IMR-90 (cell line): ENCODE measurements around the gene ARPC5. TPM values are rescaled to one million over a fixed set of nuclear protein-coding genes. Genes with fewer than 3 reads are reported as not detected.

Source experiments
- ATAC-seq: fragments of 200-7000 bp; cut with Tn5 transposase; 2 replicates; pipeline ENCODE4 v1.9.1; 2020; ENCODE audit warnings: low read depth, mild to moderate bottlenecking, moderate library complexity
- BruUV-seq: library from RNA; stranded (reverse); fragments of 400-500 nt; replicated peaks from 2 replicates; lab custom pipeline; 2021; lab: Mats Ljungman, UMichigan
- CTCF ChIA-PET: fragments of 300-600 bp; formaldehyde crosslinking; extraction: SDS; loops from one replicate; lab custom pipeline; 2021; ENCODE audit warnings: antibody characterized with exemption; lab: Yijun Ruan, JAX
- POLR2A ChIA-PET: fragments of 300-600 bp; sonication (Branson Sonifier 250); formaldehyde crosslinking; loops from one replicate; lab custom pipeline; 2022; ENCODE audit warnings: antibody characterized with exemption; ENCODE audit not compliant: unreplicated experiment; lab: Charles Lee
- DNase-seq: peaks from one replicate; pipeline ENCODE4 v3.0.0; 2013
- H2AFZ ChIP-seq: replicated peaks from 2 replicates; pipeline ENCODE3; 2013; ENCODE audit warnings: low read length, mild to moderate bottlenecking; ENCODE audit not compliant: poor library complexity
- H2AK5ac ChIP-seq: 2 replicates; pipeline ENCODE4 v1.6.1; 2013; ENCODE audit warnings: low read depth, low read length, inconsistent platforms
- H2AK9ac ChIP-seq: replicated peaks from 2 replicates; pipeline ENCODE3; 2013; ENCODE audit warnings: mild to moderate bottlenecking, low read depth, low read length, moderate library complexity; ENCODE audit not compliant: poor library complexity
- H2BK120ac ChIP-seq: 2 replicates; pipeline ENCODE4 v1.6.1; 2013; ENCODE audit warnings: low read depth, low read length, inconsistent platforms
- H2BK15ac ChIP-seq: 3 replicates; pipeline ENCODE4 v1.6.1; 2013; ENCODE audit warnings: low read depth, low read length, inconsistent platforms
- H2BK20ac ChIP-seq: 2 replicates; pipeline ENCODE4 v1.6.1; 2013; ENCODE audit warnings: low read depth, mild to moderate bottlenecking, inconsistent platforms, low read length, moderate library complexity
- H2BK5ac ChIP-seq: 2 replicates; pipeline ENCODE4 v1.6.1; 2013; ENCODE audit warnings: mild to moderate bottlenecking, low read depth, low read length, inconsistent platforms; ENCODE audit not compliant: poor library complexity, severe bottlenecking
- H3K14ac ChIP-seq: replicated peaks from 2 replicates; pipeline ENCODE4 v1.6.1; 2013; ENCODE audit warnings: low read depth, low read length, inconsistent platforms
- H3K18ac ChIP-seq: 2 replicates; pipeline ENCODE4 v1.6.1; 2013; ENCODE audit warnings: low read depth, low read length, control low read depth
- H3K23ac ChIP-seq: 2 replicates; pipeline ENCODE4 v1.6.1; 2013; ENCODE audit warnings: low read depth, low read length, inconsistent platforms
- H3K27ac ChIP-seq: 2 replicates; pipeline ENCODE4 v1.5.1; 2013; ENCODE audit warnings: mild to moderate bottlenecking, control low read depth, low read length; ENCODE audit not compliant: insufficient read depth
- H3K27me3 ChIP-seq: 2 replicates; pipeline ENCODE4 v1.6.1; 2013; ENCODE audit warnings: low read length; ENCODE audit not compliant: control insufficient read depth, insufficient read depth
- H3K36me3 ChIP-seq: 2 replicates; pipeline ENCODE4 v1.6.1; 2013; ENCODE audit warnings: low read length, mixed read lengths; ENCODE audit not compliant: control insufficient read depth, insufficient read depth
- H3K4ac ChIP-seq: 2 replicates; pipeline ENCODE4 v1.6.1; 2013; ENCODE audit warnings: low read depth, low read length, inconsistent platforms
- H3K4me1 ChIP-seq: 2 replicates; pipeline ENCODE4 v1.6.1; 2013; ENCODE audit warnings: low read length, mixed read lengths; ENCODE audit not compliant: control insufficient read depth, insufficient read depth
- H3K4me2 ChIP-seq: 2 replicates; pipeline ENCODE4 v1.6.1; 2013; ENCODE audit warnings: low read depth, mild to moderate bottlenecking, control low read depth, low read length, moderate library complexity
- H3K4me3 ChIP-seq: 2 replicates; pipeline ENCODE4 v1.5.1; 2013; ENCODE audit warnings: low read depth, mild to moderate bottlenecking, control low read depth, low read length, moderate library complexity; ENCODE audit not compliant: insufficient read depth
- H3K56ac ChIP-seq: 2 replicates; pipeline ENCODE4 v1.6.1; 2013; ENCODE audit warnings: low read length, inconsistent platforms; ENCODE audit not compliant: insufficient read depth; ENCODE audit errors: extremely low read depth
- H3K79me1 ChIP-seq, 2 experiments: 2 replicates each; pipeline ENCODE4 v1.6.1; 2013; ENCODE audit warnings: low read length in 2 of 2, inconsistent platforms in 1 of 2, low read depth in 1 of 2
- H3K9ac ChIP-seq: 2 replicates; pipeline ENCODE4 v1.6.1; 2013; ENCODE audit warnings: low read depth, low read length, control low read depth
- H3K9me1 ChIP-seq: 2 replicates; pipeline ENCODE4 v1.6.1; 2013; ENCODE audit warnings: low read length, inconsistent platforms; ENCODE audit not compliant: insufficient read depth
- H3K9me3 ChIP-seq: 2 replicates; pipeline ENCODE4 v1.6.1; 2013; ENCODE audit warnings: low read length; ENCODE audit not compliant: control insufficient read depth, insufficient read depth
- H4K20me1 ChIP-seq: 2 replicates; pipeline ENCODE4 v1.6.1; 2013; ENCODE audit warnings: low read length, inconsistent platforms; ENCODE audit not compliant: insufficient read depth
- H4K5ac ChIP-seq: 2 replicates; pipeline ENCODE4 v1.6.1; 2013; ENCODE audit warnings: mild to moderate bottlenecking, low read depth, low read length, control low read depth
- H4K8ac ChIP-seq, 2 experiments: 2 replicates each; pipeline ENCODE4 v1.6.1; 2013; ENCODE audit warnings: low read depth in 2 of 2, low read length in 2 of 2, control low read depth in 1 of 2, inconsistent platforms in 1 of 2
- H4K91ac ChIP-seq: 2 replicates; pipeline ENCODE4 v1.6.1; 2013; ENCODE audit warnings: low read depth, low read length, inconsistent platforms; ENCODE audit not compliant: insufficient read depth
- BHLHE40 ChIP-seq: fragments of 150-350 bp; IDR thresholded peaks from 2 replicates; pipeline ENCODE4 v1.6.1; 2016; ENCODE audit warnings: mild to moderate bottlenecking, low read depth, low read length
- CEBPB ChIP-seq: IDR thresholded peaks from 2 replicates; pipeline ENCODE4 v1.6.1; 2012; ENCODE audit warnings: low read depth, low read length, improper control_type of control experiment
- CHD1 ChIP-seq: IDR thresholded peaks from 2 replicates; pipeline ENCODE4 v1.6.1; 2012; ENCODE audit warnings: low read depth, low read length, improper control_type of control experiment
- CTCF ChIP-seq: conservative IDR thresholded peaks from 2 replicates; pipeline ENCODE4 v1.5.1; 2012; ENCODE audit warnings: mild to moderate bottlenecking, low read depth, low read length, improper control_type of control experiment
- ELK1 ChIP-seq: fragments of 150-350 bp; IDR thresholded peaks from 2 replicates; pipeline ENCODE4 v1.6.1; 2016; ENCODE audit warnings: low read depth, mild to moderate bottlenecking, low read length, moderate library complexity, borderline replicate concordance
- FOS ChIP-seq: fragments of 150-350 bp; IDR thresholded peaks from 2 replicates; pipeline ENCODE4 v1.6.1; 2016; ENCODE audit warnings: low read depth, low read length
- MAFK ChIP-seq: IDR thresholded peaks from 2 replicates; pipeline ENCODE4 v1.6.1; 2012; ENCODE audit warnings: low read depth, low read length, improper control_type of control experiment
- MAZ ChIP-seq: IDR thresholded peaks from 2 replicates; pipeline ENCODE4 v1.6.1; 2012; ENCODE audit warnings: low read depth, mild to moderate bottlenecking, low read length, improper control_type of control experiment, moderate library complexity, borderline replicate concordance
- MXI1 ChIP-seq: IDR thresholded peaks from 2 replicates; pipeline ENCODE4 v1.6.1; 2012; ENCODE audit warnings: low read depth, mild to moderate bottlenecking, low read length, moderate library complexity, borderline replicate concordance
- NFE2L2 ChIP-seq: fragments of 150-350 bp; IDR thresholded peaks from 2 replicates; pipeline ENCODE4 v1.6.1; 2016; ENCODE audit warnings: low read depth, mild to moderate bottlenecking, low read length
- POLR2A ChIP-seq: IDR thresholded peaks from 2 replicates; pipeline ENCODE4 v1.6.1; 2012; ENCODE audit warnings: mild to moderate bottlenecking, low read depth, low read length
- RAD21 ChIP-seq: IDR thresholded peaks from 2 replicates; pipeline ENCODE4 v1.6.1; 2012; ENCODE audit warnings: low read length, improper control_type of control experiment
- RCOR1 ChIP-seq: IDR thresholded peaks from 2 replicates; pipeline ENCODE4 v1.6.1; 2012; ENCODE audit warnings: mild to moderate bottlenecking, low read length, improper control_type of control experiment; ENCODE audit not compliant: insufficient replicate concordance
- RFX5 ChIP-seq: IDR thresholded peaks from 2 replicates; pipeline ENCODE4 v1.8.0; 2012; ENCODE audit warnings: low read depth, mild to moderate bottlenecking, low read length, moderate library complexity
- SMC3 ChIP-seq: fragments of 150-350 bp; IDR thresholded peaks from 2 replicates; pipeline ENCODE4 v1.6.1; 2016; ENCODE audit warnings: low read depth, mild to moderate bottlenecking, antibody characterized with exemption, low read length, moderate library complexity
- WGBS, 2 experiments: methylation state at CpG; one replicate each; pipeline versions ENCODE4 v1.1.5 to v1.1.7; 2013; ENCODE audit warnings: missing lambda C conversion rate in 2 of 2; ENCODE audit not compliant: insufficient read length in 1 of 2; ENCODE audit errors: extremely low coverage in 2 of 2; 5-methylcytosine and 5-hydroxymethylcytosine counted together
- dilution Hi-C: fragments of 300-500 bp; cut with HindIII; formaldehyde crosslinking; loops from one replicate; pipeline ENCODE4 v1.14.3; 2018; ENCODE audit warnings: low sequenced_read_pairs; ENCODE audit not compliant: unreplicated experiment
- in situ Hi-C: fragments of 300-500 bp; cut with MboI; formaldehyde crosslinking; loops from 3 replicates; pipeline ENCODE4 v1.14.3; 2019; ENCODE audit warnings: low sequenced_read_pairs, inconsistent platforms, mixed read lengths
- intact Hi-C: fragments of 100-400 bp; cut with micrococcal nuclease; formaldehyde crosslinking; loops from 2 replicates; pipeline ENCODE4 v1.10.0; 2022
- polyA plus RNA-seq, 3 experiments: library from polyadenylated mRNA; depleted of rRNA; stranded (reverse); fragments of >200 nt; gene quantifications; 2 replicates each; pipeline ENCODE4 v1.2.3, GENCODE V29; 2012; ENCODE audit warnings: low replicate concordance in 1 of 3
- total RNA-seq: library from RNA; depleted of rRNA; stranded (reverse); fragments of >200 nt; gene quantifications from 2 replicates; pipeline ENCODE4 v1.2.3, GENCODE V29; 2012
- TF ChIP-seq, protein P1 (sequence below): fragments of 150-350 bp; IDR thresholded peaks from 2 replicates; pipeline ENCODE4 v1.6.1; 2017; ENCODE audit warnings: mild to moderate bottlenecking, antibody characterized with exemption, low read length, low read depth

The ARPC5 gene
- total and polyA plus RNA-seq, 2 of the 4 experiments (the other 2 are of a cell fraction): 132 to 212 TPM

GRCh38 chr1:183620311-183620710, 15.3 kb downstream of the ARPC5 start:
- dilution Hi-C loops (no loop called here), in situ Hi-C loops (loop anchor here (10.0 kb wide), 2 partner anchors 146 to 336 kb away; partner anchors contain the start of gene SMG7), intact Hi-C loops (no loop called here)
- no TSS peak for BruUV-seq
- no peak overlapping the region for H3K9ac ChIP-seq
- H3K27ac ChIP-seq: no peak overlapping the region
- DNase-seq (no peak), ATAC-seq (no peak)
- no peaks in the 10 kb centered on the region for H3K9me1 ChIP-seq
- no peaks in the 10 kb centered on the region for H3K4me1 ChIP-seq
- H3K36me3 ChIP-seq: no peaks in the 10 kb centered on the region
- H2AK9ac ChIP-seq: no peak overlapping the region
- no peak overlapping the region for H3K56ac ChIP-seq
- H3K27me3 ChIP-seq: no peaks in the 10 kb centered on the region
- no peaks in the 10 kb centered on the region for H3K9me3 ChIP-seq
- H2BK15ac ChIP-seq: no peak overlapping the region
- no peak overlapping the region for H4K91ac ChIP-seq
- no peak for TF ChIP-seq MXI1
- TF ChIP-seq NFE2L2: no peak
- no peak for TF ChIP-seq CHD1
- TF ChIP-seq MAFK: no peak
- no peak for TF ChIP-seq POLR2A
- no peak for TF ChIP-seq ELK1
- no peak for TF ChIP-seq RFX5
- no peak for TF ChIP-seq RCOR1
- no peak for TF ChIP-seq SMC3
- TF ChIP-seq RAD21: no peak
- no peak for TF ChIP-seq CTCF
- no peak for TF ChIP-seq MAZ
- TF ChIP-seq, protein P1, sequence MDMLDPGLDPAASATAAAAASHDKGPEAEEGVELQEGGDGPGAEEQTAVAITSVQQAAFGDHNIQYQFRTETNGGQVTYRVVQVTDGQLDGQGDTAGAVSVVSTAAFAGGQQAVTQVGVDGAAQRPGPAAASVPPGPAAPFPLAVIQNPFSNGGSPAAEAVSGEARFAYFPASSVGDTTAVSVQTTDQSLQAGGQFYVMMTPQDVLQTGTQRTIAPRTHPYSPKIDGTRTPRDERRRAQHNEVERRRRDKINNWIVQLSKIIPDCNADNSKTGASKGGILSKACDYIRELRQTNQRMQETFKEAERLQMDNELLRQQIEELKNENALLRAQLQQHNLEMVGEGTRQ: no peak
- TF ChIP-seq FOS: no peak
- no peak for TF ChIP-seq BHLHE40
- no peak for TF ChIP-seq CEBPB
- no peak overlapping the region for H2BK120ac ChIP-seq
- no peak overlapping the region for H3K23ac ChIP-seq
- no peak overlapping the region for H3K4ac ChIP-seq
- ChIA-PET CTCF (interaction anchor here (0.7 to 1.0 kb wide), 2 partner anchors 11 to 81 kb away, joined by 3 read pairs; no protein-coding TSS in a partner anchor), POLR2A (no interaction called here)
- H2BK5ac ChIP-seq: no peak overlapping the region
- no peak overlapping the region for H3K18ac ChIP-seq
- no CpG with 5 or more reads among the region's 2 CpGs for WGBS, 2 experiments
- no peak overlapping the region for H2AK5ac ChIP-seq
- no peak overlapping the region for H4K5ac ChIP-seq
- 0 out of 4 replicates have a peak overlapping the region, but pooled peaks of 1 of the 2 experiments have one; percentile 35 for H4K8ac ChIP-seq
- peaks cover 1% of the 10 kb centered on the region; the same call in 1 of the 2 replicates for H4K20me1 ChIP-seq
- no peak overlapping the region for H2BK20ac ChIP-seq
- H2AFZ ChIP-seq: no peak overlapping the region
- no peak overlapping the region for H3K4me3 ChIP-seq
- H3K14ac ChIP-seq: no peak overlapping the region
- peaks cover 0 to 10% of the 10 kb centered on the region in 2 experiments; a peak in 2 of 4 replicates for H3K79me1 ChIP-seq
- H3K4me2 ChIP-seq: no peak overlapping the region
